Activated CD8-positive, alpha-beta T cell treated with anti-CD3 and anti-CD28 coated beads, Interleukin-2, amount 10 ng/mL, durations not matched to agents 7 days and 5 days (primary cell): ENCODE measurements around the gene MPND. TPM values are rescaled to one million over a fixed set of nuclear protein-coding genes. Genes with fewer than 3 reads are reported as not detected.
"Not testable (repeated sequence)": the region's sequence is repeated elsewhere in the genome, so short reads cannot be mapped to it uniquely, and the experiment has no call there.

Experiments used
- ATAC-seq: fragments of 150-1000 bp; cut with Tn5 transposase; one replicate; pipeline ENCODE4 v1.10.0; 2021; ENCODE audit warnings: moderate library complexity
- CTCF ChIA-PET: fragments of 350-600 bp; sonication (Branson Sonifier 250); formaldehyde crosslinking; loops from one replicate; lab custom pipeline; 2021; ENCODE audit warnings: antibody characterized with exemption; lab: Charles Lee
- POLR2A ChIA-PET: fragments of 350-600 bp; sonication (Branson Sonifier 250); formaldehyde crosslinking; loops from one replicate; lab custom pipeline; 2021; ENCODE audit warnings: antibody characterized with exemption; lab: Charles Lee
- DNase-seq: peaks from one replicate; pipeline ENCODE4 v3.0.0-alpha.2; 2020
- H3K27ac Mint-ChIP-seq: one replicate; pipeline ENCODE4 v1.8.0; 2021; ENCODE audit warnings: mild to moderate bottlenecking, mixed read lengths
- H3K27me3 Mint-ChIP-seq: one replicate; pipeline ENCODE4 v1.8.0; 2021; ENCODE audit warnings: low read depth, mixed read lengths
- H3K36me3 Mint-ChIP-seq: one replicate; pipeline ENCODE4 v1.8.0; 2021; ENCODE audit warnings: low read depth, mixed read lengths
- H3K4me1 Mint-ChIP-seq: one replicate; pipeline ENCODE4 v1.8.0; 2021; ENCODE audit warnings: low read depth, mixed read lengths
- H3K4me3 Mint-ChIP-seq: one replicate; pipeline ENCODE4 v1.8.0; 2021; ENCODE audit warnings: mild to moderate bottlenecking, mixed read lengths
- H3K9me3 Mint-ChIP-seq: one replicate; pipeline ENCODE4 v1.8.0; 2022; ENCODE audit warnings: mixed read lengths; ENCODE audit not compliant: insufficient read depth
- total RNA-seq, 2 experiments: library from RNA; stranded (reverse); gene quantifications; one replicate each; pipeline ENCODE4 v1.2.3, GENCODE V29; 2021

MPND gene
- total RNA-seq, 2 experiments from 2014 or later: 26.0 to 27.6 TPM

GRCh38 chr19:4337906-4338440, 5.4 kb upstream of the MPND start:
- H3K4me1 Mint-ChIP-seq: peaks cover 24% of the 10 kb centered on the region
- H3K27ac Mint-ChIP-seq: peak overlapping the region; percentile 92
- ATAC-seq (no peak), DNase-seq (no peak)
- no peaks in the 10 kb centered on the region for H3K9me3 Mint-ChIP-seq
- ChIA-PET POLR2A (interaction anchor here (0.6 to 1.2 kb wide), 2 partner anchors 10 to 221 kb away, joined by 3 read pairs; no protein-coding TSS in a partner anchor), CTCF (interaction anchor here (1.3 to 2.7 kb wide), 4 partner anchors 10 to 70 kb away, joined by 3 to 19 read pairs (median 6); no protein-coding TSS in a partner anchor)
- H3K27me3 Mint-ChIP-seq: no peaks in the 10 kb centered on the region
- no peaks in the 10 kb centered on the region for H3K36me3 Mint-ChIP-seq
- H3K4me3 Mint-ChIP-seq: peak overlapping the region; percentile 79

GRCh38 chr19:4338441-4339355, 4.7 kb upstream of the MPND start, which contains the start of gene STAP2:
TSS of gene STAP2 (minus strand) at chr19:4338827. CDS start at chr19:4338753, 74 bp downstream.
- H3K9me3 Mint-ChIP-seq: no peaks in the 10 kb centered on the region
- peak within 1 kb of the TSS; percentile 79 for H3K4me3 Mint-ChIP-seq
- no peaks in the 10 kb centered on the region for H3K36me3 Mint-ChIP-seq
- peaks cover 24% of the 10 kb centered on the region for H3K4me1 Mint-ChIP-seq
- H3K27ac Mint-ChIP-seq: peak within 1 kb of the TSS; percentile 92
- ChIA-PET POLR2A (interaction anchor here (0.6 to 1.2 kb wide), 2 partner anchors 11 to 220 kb away, joined by 3 read pairs; no protein-coding TSS in a partner anchor), CTCF (interaction anchor here (1.3 to 2.7 kb wide), 4 partner anchors 10 to 71 kb away, joined by 3 to 19 read pairs (median 6); no protein-coding TSS in a partner anchor)
- DNase-seq (peak; percentile 55), ATAC-seq (no peak)
- H3K27me3 Mint-ChIP-seq: no peaks in the 10 kb centered on the region

GRCh38 chr19:4342314-4342614, 1.1 kb upstream of the MPND start:
- H3K4me3 Mint-ChIP-seq: peak overlapping the region; percentile 89
- no peak for DNase-seq
- no peaks in the 10 kb centered on the region for H3K27me3 Mint-ChIP-seq
- peaks cover 11% of the 10 kb centered on the region for H3K36me3 Mint-ChIP-seq
- peaks cover 32% of the 10 kb centered on the region for H3K4me1 Mint-ChIP-seq
- ChIA-PET CTCF (interaction anchor here (0.7 to 4.2 kb wide), 20 partner anchors 11 to 449 kb away, joined by 3 to 54 read pairs (median 6); partner anchors contain the start of genes CHAF1A, FEM1A, FSD1 and SH3GL1), POLR2A (interaction anchor here (0.7 to 2.5 kb wide), 10 partner anchors 9 to 580 kb away, joined by 3 to 13 read pairs (median 5); partner anchors contain the start of genes SH3GL1, TMIGD2 and YJU2)
- H3K27ac Mint-ChIP-seq: peak overlapping the region; percentile 94
- H3K9me3 Mint-ChIP-seq: no peaks in the 10 kb centered on the region
- no peak for ATAC-seq

GRCh38 chr19:4342615-4343369, 570 bp upstream of the MPND start:
- H3K27me3 Mint-ChIP-seq: no peaks in the 10 kb centered on the region
- peaks cover 31% of the 10 kb centered on the region for H3K4me1 Mint-ChIP-seq
- H3K27ac Mint-ChIP-seq: peak overlapping the region; percentile 94
- H3K4me3 Mint-ChIP-seq: peak overlapping the region; percentile 89
- peak; percentile 92 for ATAC-seq
- peak; percentile 98 for DNase-seq
- H3K36me3 Mint-ChIP-seq: peaks cover 16% of the 10 kb centered on the region
- ChIA-PET CTCF (interaction anchor here (0.7 to 4.2 kb wide), 20 partner anchors 10 to 449 kb away, joined by 3 to 54 read pairs (median 6); partner anchors contain the start of genes CHAF1A, FEM1A, FSD1 and SH3GL1), POLR2A (interaction anchor here (0.7 to 2.5 kb wide), 15 partner anchors 9 to 581 kb away, joined by 3 to 13 read pairs (median 5); partner anchors contain the start of genes CHAF1A, EEF2, SH3GL1 and TMIGD2)
- no peaks in the 10 kb centered on the region for H3K9me3 Mint-ChIP-seq

GRCh38 chr19:4345342-4346019, 2.1 kb downstream of the MPND start:
- Mint-ChIP-seq H3K4me1 (peaks cover 19% of the 10 kb centered on the region), H3K36me3 (peaks cover 21% of the 10 kb centered on the region), H3K9me3 (no peaks in the 10 kb centered on the region), H3K4me3 (no peak overlapping the region), H3K27ac (no peak overlapping the region), H3K27me3 (no peaks in the 10 kb centered on the region)
- ChIA-PET POLR2A (no interaction called here), CTCF (interaction anchor here (2.8 kb wide), 1 partner anchor 78 kb away, joined by 14 read pairs; no protein-coding TSS in a partner anchor)
- DNase-seq (no peak), ATAC-seq (no peak)

- Mint-ChIP-seq H3K4me1 (peaks cover 19% of the 10 kb centered on the region), H3K27ac (no peak overlapping the region), H3K27me3 (no peaks in the 10 kb centered on the region), H3K4me3 (no peak overlapping the region), H3K36me3 (peaks cover 21% of the 10 kb centered on the region), H3K9me3 (no peaks in the 10 kb centered on the region)
- ChIA-PET CTCF (interaction anchor here (2.8 kb wide), 1 partner anchor 79 kb away, joined by 14 read pairs; no protein-coding TSS in a partner anchor), POLR2A (no interaction called here)
- ATAC-seq (no peak), DNase-seq (no peak)
Measured at GRCh38 chr19:4346020-4346383, 2.6 kb downstream of the MPND start.

GRCh38 chr19:4347521-4347920, 4.2 kb downstream of the MPND start:
- H3K9me3 Mint-ChIP-seq: no peaks in the 10 kb centered on the region
- DNase-seq (no peak), ATAC-seq (no peak)
- H3K27me3 Mint-ChIP-seq: no peaks in the 10 kb centered on the region
- POLR2A ChIA-PET: no interaction called here
- CTCF ChIA-PET: interaction anchor here (2.8 kb wide), 1 partner anchor 80 kb away, joined by 14 read pairs; no protein-coding TSS in a partner anchor
- peaks cover 12% of the 10 kb centered on the region for H3K4me1 Mint-ChIP-seq
- H3K4me3 Mint-ChIP-seq: no peak overlapping the region
- H3K27ac Mint-ChIP-seq: no peak overlapping the region
- H3K36me3 Mint-ChIP-seq: peaks cover 21% of the 10 kb centered on the region

- H3K4me1 Mint-ChIP-seq: not testable (repeated sequence)
- H3K36me3 Mint-ChIP-seq: peaks cover 23% of the 10 kb centered on the region
Measured at GRCh38 chr19:4349225-4349624, 5.9 kb downstream of the MPND start.

GRCh38 chr19:4350111-4350510, 6.7 kb downstream of the MPND start:
- Mint-ChIP-seq H3K4me1 (peaks cover 5% of the 10 kb centered on the region), H3K27ac (no peak overlapping the region), H3K4me3 (no peak overlapping the region), H3K27me3 (no peaks in the 10 kb centered on the region), H3K9me3 (no peaks in the 10 kb centered on the region), H3K36me3 (peaks cover 23% of the 10 kb centered on the region)
- ATAC-seq (no peak), DNase-seq (no peak)
- ChIA-PET CTCF (interaction anchor here (1.3 kb wide), 1 partner anchor 83 kb away, joined by 3 read pairs; no protein-coding TSS in a partner anchor), POLR2A (interaction anchor here (1.0 kb wide), 1 partner anchor 26 kb away, joined by 3 read pairs; no protein-coding TSS in a partner anchor)

More at GRCh38 chr19:4349225-4349624, 5.9 kb downstream of the MPND start:
- H3K27ac Mint-ChIP-seq, DNase-seq, H3K27me3 Mint-ChIP-seq, ATAC-seq, H3K4me3 Mint-ChIP-seq, H3K9me3 Mint-ChIP-seq: not testable (repeated sequence)
- POLR2A ChIA-PET: interaction anchor here (1.0 kb wide), 1 partner anchor 26 kb away, joined by 3 read pairs; no protein-coding TSS in a partner anchor
- CTCF ChIA-PET: interaction anchor here (1.3 kb wide), 1 partner anchor 82 kb away, joined by 3 read pairs; no protein-coding TSS in a partner anchor

- Mint-ChIP-seq H3K4me3 (no peak overlapping the region), H3K36me3 (peaks cover 22% of the 10 kb centered on the region), H3K27me3 (no peaks in the 10 kb centered on the region), H3K9me3 (no peaks in the 10 kb centered on the region), H3K4me1 (no peaks in the 10 kb centered on the region), H3K27ac (no peak overlapping the region)
- ChIA-PET CTCF (no interaction called here), POLR2A (no interaction called here)
- DNase-seq (no peak), ATAC-seq (no peak)
Measured at GRCh38 chr19:4350726-4351125, 7.4 kb downstream of the MPND start.
